Mammary epithelial cell (primary cell): ENCODE data around the gene IRX4.

Source experiments
- CTCF ChIP-seq, 2 donors: IDR thresholded peaks in 1 of 2; conservative IDR thresholded peaks in 1 of 2; 2 replicates each; pipeline ENCODE4 v1.5.1; 2011 to 2012; ENCODE audit warnings: inconsistent platforms in 2 of 2, low read length in 2 of 2, mild to moderate bottlenecking in 2 of 2, control low read depth in 1 of 2, low read depth in 1 of 2; ENCODE audit not compliant: insufficient read depth in 1 of 2; ENCODE audit errors: extremely low read depth in 1 of 2
- EZH2 ChIP-seq: IDR thresholded peaks from 2 replicates; pipeline ENCODE4 v1.6.1; 2012; ENCODE audit warnings: low read length, inconsistent platforms, borderline replicate concordance

DNA sequence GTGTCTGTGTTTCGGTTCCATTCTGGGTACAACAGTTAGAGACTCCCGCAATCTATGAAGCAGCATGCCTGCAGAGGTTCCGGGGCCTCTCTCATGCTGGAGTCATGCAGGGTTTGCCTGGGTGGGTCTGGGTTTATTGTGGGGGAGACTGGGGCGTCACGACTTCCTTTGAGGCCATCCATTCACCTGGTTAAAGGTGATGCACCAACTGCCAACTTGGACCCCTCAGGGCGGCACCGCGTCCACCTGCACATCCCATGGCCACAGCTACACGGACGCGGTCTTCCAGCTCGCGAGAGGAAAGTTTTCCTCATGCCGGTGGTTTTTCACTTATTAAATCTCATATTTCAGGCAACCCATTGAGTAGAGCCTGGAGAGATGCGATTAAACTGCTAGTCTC, 30.9 kb upstream of the IRX4 start:
- TF ChIP-seq CTCF (conservative IDR thresholded peaks at IDR 0.05 in 1 of 2, IDR thresholded peaks at IDR 0.05 in 1 of 2; ENCODE audit: extremely low read depth in 1 of 2, insufficient read depth in 1 of 2, low read depth in 1 of 2, low read length in 2 of 2) (no peak), EZH2 (no peak)
